Small intestine (tissue), 7 donors: ENCODE results near the gene ERMARD. TPM values are rescaled to one million over a fixed set of nuclear protein-coding genes. Genes with fewer than 3 reads are reported as not detected.

Experiments used
- DNase-seq, 2 donors: peaks; one replicate each; pipeline versions ENCODE4 v3.0.0 to v3.0.0-alpha.2; 2013
- FAIRE-seq: peaks from 2 replicates; lab custom pipeline; 2012; peaks lifted over from hg19 to GRCh38; lab: Jason Lieb, UNC
- H3K27ac ChIP-seq, 3 donors: one replicate each; pipeline ENCODE4 v1.5.1; 2013; ENCODE audit warnings: low read length in 2 of 3, mild to moderate bottlenecking in 2 of 3, control low read depth in 1 of 3, inconsistent platforms in 1 of 3, low read depth in 1 of 3, moderate library complexity in 1 of 3
- H3K27me3 ChIP-seq, 3 donors: one replicate each; pipeline ENCODE4 v1.6.1; 2013; ENCODE audit warnings: low read length in 3 of 3, inconsistent platforms in 1 of 3; ENCODE audit not compliant: control insufficient read depth in 3 of 3, insufficient read depth in 3 of 3
- H3K36me3 ChIP-seq, 3 donors: one replicate each; pipeline ENCODE4 v1.6.1; 2013; ENCODE audit warnings: low read length in 3 of 3, inconsistent platforms in 1 of 3, low read depth in 1 of 3, mild to moderate bottlenecking in 1 of 3, moderate library complexity in 1 of 3; ENCODE audit not compliant: control insufficient read depth in 3 of 3, insufficient read depth in 2 of 3
- H3K4me1 ChIP-seq, 3 donors: one replicate each; pipeline ENCODE4 v1.6.1; 2013; ENCODE audit warnings: low read length in 2 of 3, inconsistent platforms in 1 of 3, low read depth in 1 of 3, mild to moderate bottlenecking in 1 of 3, moderate library complexity in 1 of 3; ENCODE audit not compliant: control insufficient read depth in 3 of 3, insufficient read depth in 2 of 3
- H3K4me3 ChIP-seq, 3 donors: one replicate each; pipeline ENCODE4 v1.5.1; 2013; ENCODE audit warnings: low read length in 3 of 3, control low read depth in 1 of 3, inconsistent platforms in 1 of 3, low read depth in 1 of 3, mild to moderate bottlenecking in 1 of 3, moderate library complexity in 1 of 3
- H3K9me3 ChIP-seq, 2 donors: one replicate each; pipeline ENCODE4 v1.6.1; 2013; ENCODE audit warnings: low read depth in 1 of 2, low read length in 1 of 2; ENCODE audit not compliant: control insufficient read depth in 2 of 2, insufficient read depth in 1 of 2
- WGBS, 3 donors: extraction: QIAGEN DNeasy Blood & Tissue Kit; methylation state at CpG; one replicate each; pipeline ENCODE4 v1.1.7; 2013; 5-methylcytosine and 5-hydroxymethylcytosine counted together
- polyA plus RNA-seq, 4 donors: library from polyadenylated mRNA; stranded (reverse) in 3 of 4; unstranded in 1 of 4; fragments of 200-250 nt in 3 of 4; fragments of 120-200 nt in 1 of 4; gene quantifications; one replicate each; pipeline versions ENCODE4 v1.2.1 to v1.2.3, GENCODE V29; 2013
- donor health status: healthy with polysubstance abuse.
- donor health status: control.
- donor health status: control.
- donor health status: Bipolar disorder and iron deficiency.
- donor health status: healthy.

Gene ERMARD
- polyA plus RNA-seq, 4 donors, result 20.5 to 55.9 (median 33.6) TPM

GRCh38 chr6:169774347-169774746 lies 22.9 kb downstream of the ERMARD start:
- Histone ChIP-seq H3K9me3 (no peaks in the 10 kb centered on the region), H3K36me3 (peaks cover 0 to 42% (median 4%) of the 10 kb centered on the region in 3 donors), H3K4me3 (no peak overlapping the region), H3K4me1 (no peaks in the 10 kb centered on the region), H3K27ac (no peak overlapping the region), H3K27me3 (no peaks in the 10 kb centered on the region)
- FAIRE-seq, result no peak
- DNase-seq, result no peak
- WGBS, 3 donors, result 91 to 94% (median 93%) methylated on average over 9 of the region's 9 CpGs

GRCh38 chr6:169775321-169775720 lies 23.9 kb downstream of the ERMARD start:
- Histone ChIP-seq H3K9me3 (no peaks in the 10 kb centered on the region), H3K36me3 (peaks cover 0 to 50% (median 4%) of the 10 kb centered on the region in 3 donors), H3K27ac (no peak overlapping the region), H3K4me3 (no peak overlapping the region), H3K4me1 (no peaks in the 10 kb centered on the region), H3K27me3 (no peaks in the 10 kb centered on the region)
- no peak for FAIRE-seq
- 90 to 93% (median 92%) methylated on average over 10 of the region's 10 CpGs for WGBS, 3 donors
- no peak for DNase-seq

- Histone ChIP-seq H3K36me3 (peaks cover 0 to 53% (median 6%) of the 10 kb centered on the region in 3 donors), H3K27ac (no peak overlapping the region), H3K9me3 (no peaks in the 10 kb centered on the region), H3K4me3 (no peak overlapping the region), H3K27me3 (no peaks in the 10 kb centered on the region), H3K4me1 (no peaks in the 10 kb centered on the region)
- no peak for FAIRE-seq
- WGBS, 3 donors, result 96 to 98% (median 97%) methylated on average over 13 of the region's 13 CpGs
- no peak for DNase-seq
Measured at GRCh38 chr6:169776379-169776778, 25.0 kb downstream of the ERMARD start.

GRCh38 chr6:169777896-169778295 lies 26.5 kb downstream of the ERMARD start:
- Histone ChIP-seq H3K4me3 (no peak overlapping the region), H3K9me3 (no peaks in the 10 kb centered on the region), H3K27ac (no peak overlapping the region), H3K36me3 (peaks cover 0 to 49% (median 6%) of the 10 kb centered on the region in 3 donors), H3K27me3 (no peaks in the 10 kb centered on the region), H3K4me1 (no peaks in the 10 kb centered on the region)
- 94 to 95% (median 94%) methylated on average over 12 of the region's 12 CpGs for WGBS, 3 donors
- no peak for FAIRE-seq
- DNase-seq, result no peak

GRCh38 chr6:169778646-169779045 lies 27.2 kb downstream of the ERMARD start:
- DNase-seq, result no peak
- Histone ChIP-seq H3K36me3 (peaks cover 0 to 50% (median 6%) of the 10 kb centered on the region in 3 donors), H3K27ac (no peak overlapping the region), H3K4me1 (no peaks in the 10 kb centered on the region), H3K9me3 (no peaks in the 10 kb centered on the region), H3K27me3 (no peaks in the 10 kb centered on the region), H3K4me3 (no peak overlapping the region)
- FAIRE-seq, result no peak
- 95 to 96% (median 96%) methylated on average over 12 of the region's 12 CpGs for WGBS, 3 donors

- DNase-seq (no peak), FAIRE-seq (no peak)
- 82 to 88% (median 85%) methylated on average over 8 of the region's 8 CpGs for WGBS, 3 donors
- Histone ChIP-seq H3K27ac (no peak overlapping the region), H3K4me3 (no peak overlapping the region), H3K36me3 (peaks cover 0 to 48% (median 6%) of the 10 kb centered on the region in 3 donors), H3K4me1 (no peaks in the 10 kb centered on the region), H3K27me3 (no peaks in the 10 kb centered on the region), H3K9me3 (no peaks in the 10 kb centered on the region)
Measured at GRCh38 chr6:169779092-169779815, 27.8 kb downstream of the ERMARD start.

- FAIRE-seq (no peak), DNase-seq (no peak)
- Histone ChIP-seq H3K9me3 (no peaks in the 10 kb centered on the region), H3K4me1 (no peaks in the 10 kb centered on the region), H3K27ac (no peak overlapping the region), H3K36me3 (peaks cover 0 to 49% (median 6%) of the 10 kb centered on the region in 3 donors), H3K4me3 (no peak overlapping the region), H3K27me3 (no peaks in the 10 kb centered on the region)
- WGBS, 3 donors, result 84 to 88% (median 84%) methylated on average over 5 of the region's 5 CpGs
Measured at GRCh38 chr6:169779896-169780295, 28.5 kb downstream of the ERMARD start.

GRCh38 chr6:169780571-169781091 lies 29.2 kb downstream of the ERMARD start:
- Histone ChIP-seq H3K27me3 (no peaks in the 10 kb centered on the region), H3K9me3 (no peaks in the 10 kb centered on the region), H3K4me3 (no peak overlapping the region), H3K4me1 (no peaks in the 10 kb centered on the region), H3K27ac (no peak overlapping the region), H3K36me3 (peaks cover 0 to 51% (median 6%) of the 10 kb centered on the region in 3 donors)
- WGBS, 3 donors, result 74 to 90% (median 89%) methylated on average over 11 of the region's 11 CpGs
- FAIRE-seq, result no peak
- DNase-seq, result no peak
